IMR-90 (cell line): ENCODE data around the gene PGGHG. TPM values are rescaled to one million over a fixed set of nuclear protein-coding genes. Genes with fewer than 3 reads are reported as not detected.
"Not testable (repeated sequence)": the region's sequence is repeated elsewhere in the genome, so short reads cannot be mapped to it uniquely, and the experiment has no call there.

Experiments used
- ATAC-seq: fragments of 200-7000 bp; cut with Tn5 transposase; 2 replicates; pipeline ENCODE4 v1.9.1; 2020; ENCODE audit warnings: low read depth, mild to moderate bottlenecking, moderate library complexity
- BruUV-seq: library from RNA; stranded (reverse); fragments of 400-500 nt; replicated peaks from 2 replicates; lab custom pipeline; 2021; lab: Mats Ljungman, UMichigan
- CTCF ChIA-PET: fragments of 300-600 bp; formaldehyde crosslinking; extraction: SDS; loops from one replicate; lab custom pipeline; 2021; ENCODE audit warnings: antibody characterized with exemption; lab: Yijun Ruan, JAX
- POLR2A ChIA-PET: fragments of 300-600 bp; sonication (Branson Sonifier 250); formaldehyde crosslinking; loops from one replicate; lab custom pipeline; 2022; ENCODE audit warnings: antibody characterized with exemption; ENCODE audit not compliant: unreplicated experiment; lab: Charles Lee
- DNase-seq: peaks from one replicate; pipeline ENCODE4 v3.0.0; 2013
- H2AFZ ChIP-seq: replicated peaks from 2 replicates; pipeline ENCODE3; 2013; ENCODE audit warnings: low read length, mild to moderate bottlenecking; ENCODE audit not compliant: poor library complexity
- H2AK5ac ChIP-seq: 2 replicates; pipeline ENCODE4 v1.6.1; 2013; ENCODE audit warnings: low read depth, low read length, inconsistent platforms
- H2AK9ac ChIP-seq: replicated peaks from 2 replicates; pipeline ENCODE3; 2013; ENCODE audit warnings: mild to moderate bottlenecking, low read depth, low read length, moderate library complexity; ENCODE audit not compliant: poor library complexity
- H2BK120ac ChIP-seq: 2 replicates; pipeline ENCODE4 v1.6.1; 2013; ENCODE audit warnings: low read depth, low read length, inconsistent platforms
- H2BK15ac ChIP-seq: 3 replicates; pipeline ENCODE4 v1.6.1; 2013; ENCODE audit warnings: low read depth, low read length, inconsistent platforms
- H2BK20ac ChIP-seq: 2 replicates; pipeline ENCODE4 v1.6.1; 2013; ENCODE audit warnings: low read depth, mild to moderate bottlenecking, inconsistent platforms, low read length, moderate library complexity
- H2BK5ac ChIP-seq: 2 replicates; pipeline ENCODE4 v1.6.1; 2013; ENCODE audit warnings: mild to moderate bottlenecking, low read depth, low read length, inconsistent platforms; ENCODE audit not compliant: poor library complexity, severe bottlenecking
- H3K14ac ChIP-seq: replicated peaks from 2 replicates; pipeline ENCODE4 v1.6.1; 2013; ENCODE audit warnings: low read depth, low read length, inconsistent platforms
- H3K18ac ChIP-seq: 2 replicates; pipeline ENCODE4 v1.6.1; 2013; ENCODE audit warnings: low read depth, low read length, control low read depth
- H3K23ac ChIP-seq: 2 replicates; pipeline ENCODE4 v1.6.1; 2013; ENCODE audit warnings: low read depth, low read length, inconsistent platforms
- H3K27ac ChIP-seq: 2 replicates; pipeline ENCODE4 v1.5.1; 2013; ENCODE audit warnings: mild to moderate bottlenecking, control low read depth, low read length; ENCODE audit not compliant: insufficient read depth
- H3K27me3 ChIP-seq: 2 replicates; pipeline ENCODE4 v1.6.1; 2013; ENCODE audit warnings: low read length; ENCODE audit not compliant: control insufficient read depth, insufficient read depth
- H3K36me3 ChIP-seq: 2 replicates; pipeline ENCODE4 v1.6.1; 2013; ENCODE audit warnings: low read length, mixed read lengths; ENCODE audit not compliant: control insufficient read depth, insufficient read depth
- H3K4ac ChIP-seq: 2 replicates; pipeline ENCODE4 v1.6.1; 2013; ENCODE audit warnings: low read depth, low read length, inconsistent platforms
- H3K4me1 ChIP-seq: 2 replicates; pipeline ENCODE4 v1.6.1; 2013; ENCODE audit warnings: low read length, mixed read lengths; ENCODE audit not compliant: control insufficient read depth, insufficient read depth
- H3K4me2 ChIP-seq: 2 replicates; pipeline ENCODE4 v1.6.1; 2013; ENCODE audit warnings: low read depth, mild to moderate bottlenecking, control low read depth, low read length, moderate library complexity
- H3K4me3 ChIP-seq: 2 replicates; pipeline ENCODE4 v1.5.1; 2013; ENCODE audit warnings: low read depth, mild to moderate bottlenecking, control low read depth, low read length, moderate library complexity; ENCODE audit not compliant: insufficient read depth
- H3K56ac ChIP-seq: 2 replicates; pipeline ENCODE4 v1.6.1; 2013; ENCODE audit warnings: low read length, inconsistent platforms; ENCODE audit not compliant: insufficient read depth; ENCODE audit errors: extremely low read depth
- H3K79me1 ChIP-seq, 2 experiments: 2 replicates each; pipeline ENCODE4 v1.6.1; 2013; ENCODE audit warnings: low read length in 2 of 2, inconsistent platforms in 1 of 2, low read depth in 1 of 2
- H3K9ac ChIP-seq: 2 replicates; pipeline ENCODE4 v1.6.1; 2013; ENCODE audit warnings: low read depth, low read length, control low read depth
- H3K9me1 ChIP-seq: 2 replicates; pipeline ENCODE4 v1.6.1; 2013; ENCODE audit warnings: low read length, inconsistent platforms; ENCODE audit not compliant: insufficient read depth
- H3K9me3 ChIP-seq: 2 replicates; pipeline ENCODE4 v1.6.1; 2013; ENCODE audit warnings: low read length; ENCODE audit not compliant: control insufficient read depth, insufficient read depth
- H4K20me1 ChIP-seq: 2 replicates; pipeline ENCODE4 v1.6.1; 2013; ENCODE audit warnings: low read length, inconsistent platforms; ENCODE audit not compliant: insufficient read depth
- H4K5ac ChIP-seq: 2 replicates; pipeline ENCODE4 v1.6.1; 2013; ENCODE audit warnings: mild to moderate bottlenecking, low read depth, low read length, control low read depth
- H4K8ac ChIP-seq, 2 experiments: 2 replicates each; pipeline ENCODE4 v1.6.1; 2013; ENCODE audit warnings: low read depth in 2 of 2, low read length in 2 of 2, control low read depth in 1 of 2, inconsistent platforms in 1 of 2
- H4K91ac ChIP-seq: 2 replicates; pipeline ENCODE4 v1.6.1; 2013; ENCODE audit warnings: low read depth, low read length, inconsistent platforms; ENCODE audit not compliant: insufficient read depth
- MXI1 ChIP-seq: IDR thresholded peaks from 2 replicates; pipeline ENCODE4 v1.6.1; 2012; ENCODE audit warnings: low read depth, mild to moderate bottlenecking, low read length, moderate library complexity, borderline replicate concordance
- WGBS, 2 experiments: methylation state at CpG; one replicate each; pipeline versions ENCODE4 v1.1.5 to v1.1.7; 2013; ENCODE audit warnings: missing lambda C conversion rate in 2 of 2; ENCODE audit not compliant: insufficient read length in 1 of 2; ENCODE audit errors: extremely low coverage in 2 of 2; 5-methylcytosine and 5-hydroxymethylcytosine counted together
- dilution Hi-C: fragments of 300-500 bp; cut with HindIII; formaldehyde crosslinking; loops from one replicate; pipeline ENCODE4 v1.14.3; 2018; ENCODE audit warnings: low sequenced_read_pairs; ENCODE audit not compliant: unreplicated experiment
- in situ Hi-C: fragments of 300-500 bp; cut with MboI; formaldehyde crosslinking; loops from 3 replicates; pipeline ENCODE4 v1.14.3; 2019; ENCODE audit warnings: low sequenced_read_pairs, inconsistent platforms, mixed read lengths
- intact Hi-C: fragments of 100-400 bp; cut with micrococcal nuclease; formaldehyde crosslinking; loops from 2 replicates; pipeline ENCODE4 v1.10.0; 2022
- polyA plus RNA-seq, 3 experiments: library from polyadenylated mRNA; depleted of rRNA; stranded (reverse); fragments of >200 nt; gene quantifications; 2 replicates each; pipeline ENCODE4 v1.2.3, GENCODE V29; 2012; ENCODE audit warnings: low replicate concordance in 1 of 3
- total RNA-seq: library from RNA; depleted of rRNA; stranded (reverse); fragments of >200 nt; gene quantifications from 2 replicates; pipeline ENCODE4 v1.2.3, GENCODE V29; 2012

The PGGHG gene
- total and polyA plus RNA-seq, 2 of the 4 experiments (the other 2 are of a cell fraction) = 1.8 to 17.0 TPM

DNA sequence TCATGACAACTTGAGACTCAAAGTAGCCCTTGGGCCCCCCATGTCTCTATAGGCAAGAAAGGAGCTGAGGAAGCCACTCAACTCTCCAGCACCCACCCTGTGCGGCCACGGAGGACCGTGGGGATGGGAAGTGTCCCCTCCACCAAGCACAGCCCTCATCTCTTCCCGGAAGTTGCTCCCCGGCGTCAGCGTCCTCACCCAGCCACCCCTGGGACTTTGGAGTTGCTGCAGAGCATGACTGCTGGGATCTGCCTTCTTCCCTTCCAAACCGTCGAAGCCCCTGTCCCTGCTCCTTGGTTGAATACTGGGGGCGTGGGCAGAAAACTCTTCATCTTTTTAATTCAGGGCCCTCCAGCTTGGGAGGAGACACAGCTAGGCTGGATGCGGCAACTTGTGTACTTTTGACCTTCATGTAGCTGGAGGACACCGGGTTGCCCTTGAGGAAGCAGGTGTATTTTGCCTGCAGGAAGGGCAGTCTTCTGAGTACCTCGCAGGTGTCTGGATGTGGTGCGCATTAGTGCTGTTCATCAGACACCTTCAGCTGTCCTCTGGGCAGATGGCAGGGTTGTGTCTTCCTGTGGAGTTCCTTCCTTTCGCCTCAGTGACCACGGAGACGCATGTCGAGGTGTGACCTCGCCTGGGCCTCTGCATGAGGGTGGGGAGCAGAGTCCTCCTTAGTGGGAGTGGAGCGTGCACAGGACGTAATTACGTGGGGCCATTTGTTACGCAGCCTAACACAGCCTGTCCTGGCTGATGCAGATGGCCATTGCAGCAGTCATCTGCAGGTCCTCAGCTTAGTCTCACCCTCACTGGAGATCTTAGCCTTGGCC is 43.9 kb downstream of the PGGHG start:
- Histone ChIP-seq H2BK20ac (no peak overlapping the region), H3K56ac (no peak overlapping the region), H3K23ac (no peak overlapping the region), H3K36me3 (no peaks in the 10 kb centered on the region), H4K20me1 (no peaks in the 10 kb centered on the region), H4K8ac (no peak overlapping the region), H3K9ac (no peak overlapping the region), H3K27me3 (no peaks in the 10 kb centered on the region), H3K14ac (no peak overlapping the region), H2AK9ac (no peak overlapping the region), H3K4me2 (no peak overlapping the region), H2BK5ac (no peak overlapping the region), H3K18ac (no peak overlapping the region), H3K4me3 (no peak overlapping the region), H2BK15ac (no peak overlapping the region), H3K9me1 (no peaks in the 10 kb centered on the region), H3K4me1 (peaks cover 5% of the 10 kb centered on the region), H2AK5ac (no peak overlapping the region), H3K4ac (no peak overlapping the region), H3K79me1 (no peaks in the 10 kb centered on the region), H4K91ac (no peak overlapping the region), H2BK120ac (no peak overlapping the region), H4K5ac (no peak overlapping the region), H3K9me3 (no peaks in the 10 kb centered on the region), H2AFZ (peak overlapping the region; percentile 7), H3K27ac (no peak overlapping the region)
- WGBS, 2 experiments = 91% methylated on average over 8 of the region's 23 CpGs; no CpG with 5 or more reads in 1 of the 2 experiments
- intact Hi-C loops = no loop called here
- dilution Hi-C loops = no loop called here
- CTCF ChIA-PET = no interaction called here
- no TSS peak for BruUV-seq
- POLR2A ChIA-PET = no interaction called here
- no peak for TF ChIP-seq MXI1
- no peak for ATAC-seq
- DNase-seq = no peak
- in situ Hi-C loops = no loop called here

DNA sequence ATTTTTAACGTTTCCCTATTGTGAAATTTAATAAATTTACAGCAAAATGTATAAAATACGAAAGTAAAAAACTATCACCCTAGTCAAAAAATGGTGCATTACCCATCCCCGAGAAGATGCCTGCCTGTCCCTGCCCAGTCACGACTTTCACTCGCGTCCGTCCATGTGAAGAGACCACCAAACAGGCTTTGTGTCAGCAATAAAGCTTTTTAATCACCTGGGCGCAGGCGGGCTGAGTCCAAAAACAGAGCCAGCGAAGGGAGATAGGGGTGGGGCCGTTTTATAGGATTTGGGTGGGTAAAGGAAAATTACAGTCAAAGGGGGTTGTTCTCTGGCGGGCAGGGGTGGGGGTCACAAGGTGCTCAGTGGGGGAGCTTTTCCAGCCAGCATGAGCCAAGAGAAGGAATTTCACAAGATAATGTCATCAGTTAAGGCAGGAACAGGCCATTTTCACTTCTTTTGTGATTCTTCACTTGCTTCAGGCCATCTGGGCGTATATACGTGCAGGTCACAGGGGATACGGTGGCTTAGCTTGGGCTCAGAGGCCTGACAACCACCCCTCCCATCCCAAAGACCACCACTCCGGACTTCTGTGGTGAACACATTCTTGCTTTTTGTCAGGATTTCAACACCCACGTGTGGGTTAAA is 44.8 kb downstream of the PGGHG start:
- H3K79me1 ChIP-seq, H2BK15ac ChIP-seq, H4K5ac ChIP-seq, H3K9me1 ChIP-seq, H3K56ac ChIP-seq, H3K4ac ChIP-seq, H3K27ac ChIP-seq, H3K27me3 ChIP-seq, BruUV-seq, H3K4me3 ChIP-seq, H3K23ac ChIP-seq, H4K20me1 ChIP-seq, CTCF ChIA-PET, in situ Hi-C loops, H3K9ac ChIP-seq, DNase-seq, H3K18ac ChIP-seq, H4K91ac ChIP-seq, dilution Hi-C loops, H2AK5ac ChIP-seq, H4K8ac ChIP-seq, H3K36me3 ChIP-seq, H2AK9ac ChIP-seq, H3K4me2 ChIP-seq, H2BK120ac ChIP-seq, POLR2A ChIA-PET, H3K4me1 ChIP-seq, H3K9me3 ChIP-seq, ATAC-seq, H2BK5ac ChIP-seq, H2BK20ac ChIP-seq, H3K14ac ChIP-seq, H2AFZ ChIP-seq, intact Hi-C loops: not testable (repeated sequence)
- WGBS, 2 experiments = 75% methylated on average over 7 of the region's 17 CpGs; no CpG with 5 or more reads in 1 of the 2 experiments
